H1 (cell line): ENCODE data around the gene SUGT1.

Experiments
- CBX5 ChIP-seq: fragments of 300-800, 300-1000 bp; sonication (generic); IDR thresholded peaks from 2 replicates; pipeline ENCODE4 v1.7.1; 2016; ENCODE audit warnings: antibody characterized with exemption, low read length, low read depth
- CHD2 ChIP-seq: IDR thresholded peaks from 2 replicates; pipeline ENCODE4 v1.6.1; 2012; ENCODE audit warnings: low read length, improper control_type of control experiment
- CREB1 ChIP-seq: IDR thresholded peaks from 2 replicates; pipeline ENCODE4 v1.6.1; 2012; ENCODE audit warnings: inconsistent platforms
- CTCF ChIP-seq, 3 experiments: IDR thresholded peaks; 1 replicate in 2 of 3; 2 replicates in 1 of 3; pipeline versions ENCODE4 v1.5.1 to v1.6.1; 2011; ENCODE audit warnings: low read length in 3 of 3, mild to moderate bottlenecking in 3 of 3, inconsistent platforms in 2 of 3, low read depth in 1 of 3, moderate library complexity in 1 of 3; ENCODE audit not compliant: insufficient read depth in 1 of 3; ENCODE audit errors: control extremely low read depth in 1 of 3
- EGR1 ChIP-seq: IDR thresholded peaks from 2 replicates; pipeline ENCODE4 v1.6.1; 2011; ENCODE audit warnings: low read depth, low read length, borderline replicate concordance
- EZH2 ChIP-seq: fragments of 200-600 bp; sonication (generic); IDR thresholded peaks from 2 replicates; pipeline ENCODE4 v1.7.1; 2012; ENCODE audit warnings: low read depth, mild to moderate bottlenecking, moderate library complexity, low read length, inconsistent platforms; ENCODE audit not compliant: severe bottlenecking
- NANOG ChIP-seq: IDR thresholded peaks from 2 replicates; pipeline ENCODE4 v1.6.1; 2011; ENCODE audit warnings: low read length, low read depth, mild to moderate bottlenecking, inconsistent platforms; ENCODE audit not compliant: insufficient read depth, poor library complexity, severe bottlenecking
- NRF1 ChIP-seq: IDR thresholded peaks from 2 replicates; pipeline ENCODE4 v1.6.1; 2011; ENCODE audit warnings: mild to moderate bottlenecking, low read depth, low read length, improper control_type of control experiment
- POLR2A ChIP-seq, 2 experiments: IDR thresholded peaks; 1 replicate in 1 of 2; 2 replicates in 1 of 2; pipeline ENCODE4 v1.6.1; 2011; ENCODE audit warnings: low read depth in 2 of 2, low read length in 2 of 2, mild to moderate bottlenecking in 2 of 2; ENCODE audit errors: control extremely low read depth in 1 of 2
- POLR2AphosphoS5 ChIP-seq: IDR thresholded peaks from 2 replicates; pipeline ENCODE4 v1.6.1; 2011; ENCODE audit warnings: low read depth, low read length
- RAD21 ChIP-seq, 2 experiments: IDR thresholded peaks in 1 of 2; conservative IDR thresholded peaks in 1 of 2; 2 replicates each; pipeline ENCODE4 v1.6.1; 2011; ENCODE audit warnings: low read depth in 2 of 2, low read length in 2 of 2, improper control_type of control experiment in 1 of 2, inconsistent platforms in 1 of 2, mild to moderate bottlenecking in 1 of 2, moderate library complexity in 1 of 2
- RFX5 ChIP-seq: IDR thresholded peaks from 2 replicates; pipeline ENCODE4 v1.6.1; 2011; ENCODE audit warnings: low read depth, low read length, improper control_type of control experiment, borderline replicate concordance
- SP1 ChIP-seq: IDR thresholded peaks from 2 replicates; pipeline ENCODE4 v1.6.1; 2011; ENCODE audit warnings: low read depth, low read length
- ZNF274 ChIP-seq: IDR thresholded peaks from 2 replicates; pipeline ENCODE4 v1.7.0; 2012; ENCODE audit warnings: low read length, borderline replicate concordance; ENCODE audit errors: extremely low read depth

- TF ChIP-seq RFX5 (no peak), CREB1 (no peak), POLR2A (IDR thresholded peaks at IDR 0.05; ENCODE audit: control extremely low read depth in 1 of 2, low read depth in 2 of 2, low read length in 2 of 2) (no peak), EZH2 (no peak), NANOG (no peak), ZNF274 (no peak), EGR1 (no peak), CTCF (IDR thresholded peaks at IDR 0.05; ENCODE audit: control extremely low read depth in 1 of 3, insufficient read depth in 1 of 3, low read depth in 1 of 3, low read length in 3 of 3) (no peak), NRF1 (no peak), SP1 (no peak), CHD2 (no peak), CBX5 (no peak), RAD21 (IDR thresholded peaks at IDR 0.05 in 1 of 2, conservative IDR thresholded peaks at IDR 0.05 in 1 of 2; ENCODE audit: low read depth in 2 of 2, low read length in 2 of 2) (no peak), POLR2AphosphoS5 (no peak)
These were observed 81.5 kb downstream of the SUGT1 start for GRCh38 chr13:52734075-52734623.
